Activated CD8-positive, alpha-beta memory T cell treated with anti-CD3 and anti-CD28 coated beads for 1 hour (primary cell): Measurements from ENCODE around the gene DMRTB1.

Experiments
- DNase-seq, 2 donors: peaks; one replicate each; pipeline ENCODE4 v3.0.0-alpha.2; 2020; ENCODE audit warnings: low read depth in 1 of 2; ENCODE audit errors: extremely low read depth in 1 of 2

DMRTB1 gene

GRCh38 chr1:53507116-53507820 lies 48.1 kb downstream of the DMRTB1 start:
- DNase-seq = no peak

DNA sequence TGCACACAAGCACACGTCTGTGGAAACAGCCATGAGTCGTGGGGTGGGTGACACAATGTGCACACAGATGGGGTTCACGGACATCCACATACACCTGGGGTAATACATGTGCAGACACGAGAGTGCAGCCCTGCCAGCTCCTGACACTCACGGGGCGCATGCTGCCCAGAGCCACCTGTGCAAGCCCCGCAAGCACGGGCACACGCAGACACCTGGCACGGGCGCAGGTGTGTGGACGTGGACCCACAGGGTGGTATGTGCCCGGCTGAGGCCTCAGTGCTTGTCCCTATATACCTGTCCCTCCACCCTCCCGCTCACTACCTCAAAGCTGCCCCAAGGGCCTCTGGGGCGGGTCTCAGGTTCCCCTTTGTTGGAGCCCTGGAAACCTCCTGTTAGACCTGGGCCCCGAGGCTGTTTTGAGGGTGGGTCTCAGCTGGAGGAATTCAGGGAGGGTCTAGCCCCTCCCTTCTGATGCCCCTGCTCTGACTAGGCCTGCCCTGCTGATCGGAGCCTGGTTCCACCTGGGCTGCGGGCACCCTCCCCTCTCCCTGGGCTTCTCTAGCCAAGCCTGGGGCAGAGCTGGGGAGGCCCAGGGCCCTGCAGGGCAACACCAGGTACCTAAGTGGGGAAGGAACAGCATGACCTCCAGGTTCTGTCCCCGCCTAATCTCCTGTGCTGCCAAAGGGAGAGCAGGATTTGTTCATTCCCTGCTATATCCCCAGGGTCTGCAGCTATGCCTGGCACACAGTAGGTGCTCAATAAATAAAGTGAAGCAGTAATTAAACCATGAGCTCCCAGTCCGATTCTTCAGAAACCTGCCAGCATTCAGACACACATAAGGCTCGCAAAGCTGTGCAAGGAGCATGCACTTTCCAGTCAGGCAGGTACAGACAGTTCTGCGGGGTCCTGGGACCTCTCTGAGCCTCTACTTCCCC lies 49.1 kb downstream of the DMRTB1 start:
- no peak for DNase-seq

GRCh38 chr1:53508991-53509666 lies 49.9 kb downstream of the DMRTB1 start:
- DNase-seq = no peak

- no peak for DNase-seq
Measured at GRCh38 chr1:53509775-53510174, 50.6 kb downstream of the DMRTB1 start.

DNA sequence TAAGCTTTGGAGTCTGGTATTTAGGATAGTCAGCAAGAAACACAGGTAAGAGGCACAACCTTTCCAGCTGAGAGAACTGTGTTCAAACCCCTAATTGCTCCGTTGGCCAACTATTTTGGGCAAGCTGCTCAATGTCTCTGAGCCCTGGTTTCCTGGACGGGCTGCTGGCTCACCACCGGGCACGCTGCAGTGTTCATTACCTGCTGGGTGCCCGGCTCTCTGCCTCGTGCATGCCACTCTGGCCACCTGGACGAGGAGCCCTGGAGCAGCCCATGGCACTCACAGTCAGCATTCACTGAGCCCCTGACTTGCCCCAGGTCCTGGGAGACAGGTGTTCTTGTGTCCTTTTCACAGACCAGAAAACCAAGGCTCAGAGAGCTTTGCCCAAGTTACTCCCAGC lies 51.0 kb downstream of the DMRTB1 start:
- no peak for DNase-seq

DNA sequence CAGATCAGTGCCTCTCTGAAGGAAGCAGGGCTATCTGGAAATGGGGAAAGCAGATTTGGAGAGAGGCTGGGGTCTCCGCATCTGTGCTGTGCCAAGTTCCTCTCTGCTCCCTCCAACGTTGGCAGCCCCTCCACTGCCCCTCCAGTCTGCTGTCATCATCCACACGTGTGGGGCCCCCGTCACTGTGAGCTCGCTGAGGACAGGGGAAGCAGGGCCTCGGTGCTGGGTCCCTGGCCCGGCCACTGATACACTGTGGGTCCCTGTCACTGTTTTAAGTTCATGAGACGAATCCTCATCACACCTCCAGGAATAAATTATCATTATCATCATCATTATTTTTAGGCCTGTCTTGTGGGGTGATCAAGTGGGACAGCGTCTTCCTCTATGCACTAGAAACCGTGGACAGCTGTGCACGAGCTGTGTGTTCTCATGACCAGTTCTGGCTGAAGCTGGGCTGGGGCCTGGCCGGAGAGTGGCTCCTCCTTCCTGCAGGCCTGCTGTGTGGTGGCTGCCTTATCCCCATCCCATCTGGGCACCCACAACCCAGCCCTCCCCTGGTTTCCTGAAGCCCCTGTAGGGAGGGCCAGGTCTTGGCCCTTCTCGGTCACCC lies 52.2 kb downstream of the DMRTB1 start:
- DNase-seq = no peak

DNA sequence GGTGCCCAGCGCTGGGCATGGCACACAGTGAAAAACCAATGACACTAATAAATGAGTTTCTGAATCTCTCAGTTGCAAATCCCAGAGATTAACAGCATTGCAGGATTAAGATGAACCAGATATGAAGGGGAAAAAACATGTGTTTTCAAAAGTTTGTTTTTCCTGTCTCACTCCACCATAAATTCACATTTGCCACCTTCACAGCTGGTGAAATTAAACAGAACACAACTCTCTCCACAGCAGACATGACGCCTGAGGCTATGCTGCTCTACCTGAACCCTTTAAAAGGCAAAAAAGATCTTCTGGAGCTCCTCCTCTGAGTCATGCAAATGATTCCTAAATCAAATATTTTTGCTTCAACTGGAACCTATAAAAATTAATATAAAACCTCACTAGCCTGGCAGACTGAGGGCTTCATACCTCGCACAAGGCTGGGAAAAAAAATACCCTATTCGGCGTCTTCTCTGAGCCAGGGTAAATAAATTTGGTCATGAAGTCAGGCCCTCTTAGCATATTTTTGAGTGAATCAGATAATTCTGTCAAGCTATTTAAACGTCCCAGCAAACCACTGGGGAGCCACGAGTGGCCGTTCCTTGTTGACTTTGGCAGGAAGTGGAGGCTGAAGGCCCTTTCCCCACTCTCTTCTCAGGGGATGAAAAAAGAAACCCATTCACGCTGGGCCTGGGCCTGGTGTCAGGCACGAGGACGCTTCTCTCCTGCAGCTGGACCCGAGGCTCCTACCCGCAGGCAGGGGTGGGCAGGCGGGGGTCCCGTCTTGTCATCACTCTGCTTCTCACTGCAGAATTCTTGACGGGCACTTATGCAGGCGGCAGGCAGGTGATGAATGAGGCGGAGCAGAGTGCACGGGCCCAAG lies 53.0 kb downstream of the DMRTB1 start:
- DNase-seq = no peak

GRCh38 chr1:53512807-53513755 lies 53.9 kb downstream of the DMRTB1 start:
- DNase-seq = no peak

- no peak for DNase-seq
Measured at GRCh38 chr1:53513846-53514245, 54.6 kb downstream of the DMRTB1 start.

- DNase-seq = no peak
Measured at GRCh38 chr1:53514436-53514835, 55.2 kb downstream of the DMRTB1 start.

- no peak for DNase-seq
Measured at GRCh38 chr1:53516181-53516580, 57.0 kb downstream of the DMRTB1 start.
